SU-DHL-6 (cell line): ENCODE data around the gene SOCS6.

Source experiments
- CTCF ChIP-seq: fragments of 200-600 bp; sonication (generic); IDR thresholded peaks from one replicate; pipeline ENCODE4 v1.5.1; 2017; ENCODE audit warnings: antibody characterized with exemption, mild to moderate bottlenecking, low read length, moderate library complexity; ENCODE audit not compliant: insufficient read depth, poor library complexity, severe bottlenecking
- EZH2phosphoT487 ChIP-seq: fragments of 200-600 bp; sonication (generic), shearing (Covaris generic); conservative IDR thresholded peaks from 2 replicates; pipeline ENCODE4 v1.6.1; 2018; ENCODE audit warnings: mild to moderate bottlenecking, antibody characterized with exemption, low read length, moderate library complexity, mixed read lengths

DNA sequence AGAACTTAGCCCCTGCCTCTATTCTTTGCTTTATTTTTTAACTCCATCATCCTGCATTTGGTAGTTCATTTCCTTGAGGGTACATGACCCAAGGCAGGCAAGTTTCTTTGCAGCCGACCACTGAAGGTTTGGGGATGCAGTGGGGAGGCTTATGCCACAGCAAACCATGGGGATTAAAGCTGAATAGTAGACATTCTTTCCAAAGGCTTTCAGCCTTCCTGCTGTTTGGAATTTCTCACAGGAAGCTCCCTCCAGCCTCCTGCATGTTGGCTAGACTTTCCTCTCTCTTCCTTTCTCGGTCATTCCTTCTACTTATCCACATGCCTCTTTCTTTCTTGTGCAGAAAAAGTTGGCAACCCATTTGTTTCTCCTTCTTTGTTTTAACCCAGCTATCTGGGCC lies 77.3 kb downstream of the SOCS6 start:
- TF ChIP-seq CTCF, result no peak
- no peak for TF ChIP-seq EZH2phosphoT487
